ENCODE data around the gene COL6A1.

The COL6A1 gene

GRCh38 chr21:46011267-46011967 is 29.8 kb downstream of the COL6A1 start:
- TF ChIP-seq, protein P1, sequence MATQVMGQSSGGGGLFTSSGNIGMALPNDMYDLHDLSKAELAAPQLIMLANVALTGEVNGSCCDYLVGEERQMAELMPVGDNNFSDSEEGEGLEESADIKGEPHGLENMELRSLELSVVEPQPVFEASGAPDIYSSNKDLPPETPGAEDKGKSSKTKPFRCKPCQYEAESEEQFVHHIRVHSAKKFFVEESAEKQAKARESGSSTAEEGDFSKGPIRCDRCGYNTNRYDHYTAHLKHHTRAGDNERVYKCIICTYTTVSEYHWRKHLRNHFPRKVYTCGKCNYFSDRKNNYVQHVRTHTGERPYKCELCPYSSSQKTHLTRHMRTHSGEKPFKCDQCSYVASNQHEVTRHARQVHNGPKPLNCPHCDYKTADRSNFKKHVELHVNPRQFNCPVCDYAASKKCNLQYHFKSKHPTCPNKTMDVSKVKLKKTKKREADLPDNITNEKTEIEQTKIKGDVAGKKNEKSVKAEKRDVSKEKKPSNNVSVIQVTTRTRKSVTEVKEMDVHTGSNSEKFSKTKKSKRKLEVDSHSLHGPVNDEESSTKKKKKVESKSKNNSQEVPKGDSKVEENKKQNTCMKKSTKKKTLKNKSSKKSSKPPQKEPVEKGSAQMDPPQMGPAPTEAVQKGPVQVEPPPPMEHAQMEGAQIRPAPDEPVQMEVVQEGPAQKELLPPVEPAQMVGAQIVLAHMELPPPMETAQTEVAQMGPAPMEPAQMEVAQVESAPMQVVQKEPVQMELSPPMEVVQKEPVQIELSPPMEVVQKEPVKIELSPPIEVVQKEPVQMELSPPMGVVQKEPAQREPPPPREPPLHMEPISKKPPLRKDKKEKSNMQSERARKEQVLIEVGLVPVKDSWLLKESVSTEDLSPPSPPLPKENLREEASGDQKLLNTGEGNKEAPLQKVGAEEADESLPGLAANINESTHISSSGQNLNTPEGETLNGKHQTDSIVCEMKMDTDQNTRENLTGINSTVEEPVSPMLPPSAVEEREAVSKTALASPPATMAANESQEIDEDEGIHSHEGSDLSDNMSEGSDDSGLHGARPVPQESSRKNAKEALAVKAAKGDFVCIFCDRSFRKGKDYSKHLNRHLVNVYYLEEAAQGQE (IDR thresholded peaks at IDR 0.05; ENCODE audit: insufficient read depth in 1 of 2, low read depth in 2 of 2, low read length in 2 of 2) = no peak
- TF ChIP-seq POLR2AphosphoS5 (IDR thresholded peaks at IDR 0.05; ENCODE audit: low read depth, low read length) (no peak), FOXP2 (optimal IDR thresholded peaks at IDR 0.05; ENCODE audit: borderline replicate concordance, extremely low read depth, extremely low read length, insufficient read depth) (no peak), SIN3A (IDR thresholded peaks at IDR 0.05; ENCODE audit: borderline replicate concordance, insufficient read depth, low read length) (no peak), TAF1 (IDR thresholded peaks at IDR 0.05; ENCODE audit: borderline replicate concordance, insufficient read depth, low read length) (no peak)

DNA sequence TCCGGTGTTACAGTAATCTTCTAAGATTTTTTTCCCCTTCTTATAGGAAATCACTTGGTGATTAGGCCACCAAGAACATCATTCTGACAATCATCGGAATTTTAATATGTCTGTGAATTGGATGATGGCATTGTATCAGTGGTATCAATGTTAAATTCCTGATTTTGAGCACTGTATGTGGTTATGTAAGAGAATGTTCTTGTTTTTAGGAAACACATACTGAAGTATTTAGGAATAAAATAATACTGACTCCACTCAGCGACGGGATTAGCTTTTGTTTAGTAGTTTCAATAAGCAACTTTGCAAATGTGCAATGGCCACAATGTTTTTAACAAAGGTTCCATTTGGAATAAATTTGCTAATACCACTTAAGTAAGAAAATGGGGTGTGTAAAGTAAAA is 30.6 kb downstream of the COL6A1 start:
- TF ChIP-seq TAF1 (IDR thresholded peaks at IDR 0.05; ENCODE audit: borderline replicate concordance, insufficient read depth, low read length) (no peak), POLR2AphosphoS5 (IDR thresholded peaks at IDR 0.05; ENCODE audit: low read depth, low read length) (no peak), SIN3A (IDR thresholded peaks at IDR 0.05; ENCODE audit: borderline replicate concordance, insufficient read depth, low read length) (no peak), FOXP2 (optimal IDR thresholded peaks at IDR 0.05; ENCODE audit: borderline replicate concordance, extremely low read depth, extremely low read length, insufficient read depth) (no peak)
- TF ChIP-seq, protein P1 (IDR thresholded peaks at IDR 0.05; ENCODE audit: insufficient read depth in 1 of 2, low read depth in 2 of 2, low read length in 2 of 2) = no peak

DNA sequence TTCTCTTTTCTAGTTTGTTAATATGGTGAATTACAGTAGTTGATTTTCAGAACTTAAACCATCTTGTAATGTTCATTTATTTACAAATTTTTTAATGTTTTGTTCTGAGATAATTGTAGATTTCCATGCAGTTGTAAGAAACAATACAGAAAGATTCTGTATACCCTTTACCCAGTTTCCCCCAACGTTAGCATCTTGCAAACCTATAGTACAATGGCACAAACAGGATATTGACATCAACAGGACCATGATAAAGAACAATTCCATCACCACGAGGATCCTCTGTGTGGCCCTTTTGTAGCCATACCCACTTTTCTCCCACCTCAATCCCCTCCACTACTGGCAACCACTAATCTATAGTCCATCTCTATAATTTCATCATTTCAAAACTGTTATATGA is 33.3 kb downstream of the COL6A1 start:
- TF ChIP-seq TAF1 (IDR thresholded peaks at IDR 0.05; ENCODE audit: borderline replicate concordance, insufficient read depth, low read length) (no peak), SIN3A (IDR thresholded peaks at IDR 0.05; ENCODE audit: borderline replicate concordance, insufficient read depth, low read length) (no peak), POLR2AphosphoS5 (IDR thresholded peaks at IDR 0.05; ENCODE audit: low read depth, low read length) (no peak), FOXP2 (optimal IDR thresholded peaks at IDR 0.05; ENCODE audit: borderline replicate concordance, extremely low read depth, extremely low read length, insufficient read depth) (no peak)
- TF ChIP-seq, protein P1 (IDR thresholded peaks at IDR 0.05; ENCODE audit: insufficient read depth in 1 of 2, low read depth in 2 of 2, low read length in 2 of 2) = no peak

GRCh38 chr21:46017148-46017547 is 35.6 kb downstream of the COL6A1 start:
- TF ChIP-seq POLR2AphosphoS5 (IDR thresholded peaks at IDR 0.05; ENCODE audit: low read depth, low read length) = no peak
- no peak for TF ChIP-seq SIN3A (IDR thresholded peaks at IDR 0.05; ENCODE audit: borderline replicate concordance, insufficient read depth, low read length)
- TF ChIP-seq TAF1 (IDR thresholded peaks at IDR 0.05; ENCODE audit: borderline replicate concordance, insufficient read depth, low read length) = no peak
- no peak for TF ChIP-seq FOXP2 (optimal IDR thresholded peaks at IDR 0.05; ENCODE audit: borderline replicate concordance, extremely low read depth, extremely low read length, insufficient read depth)
- TF ChIP-seq, protein P1 (IDR thresholded peaks at IDR 0.05; ENCODE audit: insufficient read depth in 1 of 2, low read depth in 2 of 2, low read length in 2 of 2) = no peak

All from PFSK-1 (cell line).